GM06990 (cell line): ENCODE data around the gene VTN.
A peak's percentile ranks its signal among the peaks of the same experiment; 100 is the strongest.

Experiments
- DNase-seq: peaks from one replicate; pipeline ENCODE4 v3.0.0-alpha.2; 2011; ENCODE audit not compliant: insufficient read length; ENCODE audit errors: extremely low read depth
- H3K27me3 ChIP-seq: replicated peaks from 2 replicates; pipeline ENCODE4 v1.6.0; 2011; ENCODE audit warnings: low read length; ENCODE audit not compliant: control insufficient read depth, insufficient read depth
- H3K36me3 ChIP-seq: 2 replicates; pipeline ENCODE4 v1.5.1; 2011; ENCODE audit warnings: low read length; ENCODE audit not compliant: control insufficient read depth, insufficient read depth
- H3K4me3 ChIP-seq: replicated peaks from 2 replicates; pipeline ENCODE4 v1.5.1; 2011; ENCODE audit warnings: low read depth, mild to moderate bottlenecking, control low read depth, low read length
- CTCF ChIP-seq: IDR thresholded peaks from 2 replicates; pipeline ENCODE4 v1.5.1; 2011; ENCODE audit warnings: low read length, control low read depth, mild to moderate bottlenecking, inconsistent platforms; ENCODE audit not compliant: insufficient read depth, poor library complexity, severe bottlenecking

Gene VTN

DNA sequence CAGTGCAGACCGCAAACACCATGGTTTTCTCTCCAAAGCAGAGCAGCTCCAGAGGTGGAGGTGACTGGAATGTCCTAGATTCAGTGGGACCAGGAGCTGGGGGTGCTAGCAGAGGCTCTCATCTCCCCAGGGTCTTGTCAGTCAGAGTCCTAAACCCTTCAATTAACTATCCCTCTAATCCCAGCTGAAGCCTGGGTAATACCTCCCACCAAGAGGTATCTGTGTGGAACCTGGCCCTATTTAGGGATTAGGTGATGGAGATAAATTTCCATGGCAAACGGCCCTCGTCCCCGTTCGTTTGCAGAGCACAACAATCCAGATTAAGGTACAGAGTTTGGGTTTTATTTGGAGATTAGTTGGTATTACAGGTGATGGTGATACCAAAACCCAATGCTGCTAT is 6.9 kb downstream of the VTN start:
- Histone ChIP-seq H3K4me3 (no peak overlapping the region), H3K36me3 (peaks cover 22% of the 10 kb centered on the region), H3K27me3 (no peaks in the 10 kb centered on the region)
- TF ChIP-seq CTCF: no peak
- DNase-seq: no peak

- peak overlapping the region; percentile 72 for H3K4me3 ChIP-seq
- no peaks in the 10 kb centered on the region for H3K27me3 ChIP-seq
- TF ChIP-seq CTCF: no peak
- peaks cover 33% of the 10 kb centered on the region for H3K36me3 ChIP-seq
- DNase-seq: no peak
These were observed 12.3 kb downstream of the VTN start for GRCh38 chr17:28357901-28358197.

GRCh38 chr17:28357061-28357900 is 12.8 kb downstream of the VTN start, which contains the start of gene POLDIP2:
POLDIP2 (minus strand) TSS chr17:28357527; CDS start chr17:28357448, 79 bp downstream.
- no peak for TF ChIP-seq CTCF
- DNase-seq: peak; percentile 94
- Histone ChIP-seq H3K36me3 (peaks cover 33% of the 10 kb centered on the region), H3K27me3 (no peaks in the 10 kb centered on the region), H3K4me3 (peak within 1 kb of the TSS; percentile 72)

DNA sequence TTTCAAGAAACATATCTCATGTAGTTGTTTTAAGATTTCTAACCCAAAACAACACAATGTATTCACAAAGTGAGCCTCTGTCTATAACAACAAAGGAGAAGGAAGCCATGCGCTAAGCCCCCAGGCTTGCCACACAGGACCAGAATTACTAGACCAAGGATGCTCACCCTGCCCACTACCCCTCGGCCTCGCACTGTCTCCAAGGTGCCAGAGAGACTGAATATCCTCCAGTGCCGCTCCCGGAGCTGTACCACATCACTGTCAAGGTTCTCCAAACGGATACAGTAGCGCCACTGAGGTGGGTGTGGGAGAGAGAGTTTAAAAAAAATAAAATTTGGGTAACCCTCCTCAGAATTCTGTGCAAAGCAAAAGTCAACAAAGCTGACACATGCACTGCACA is 19.8 kb downstream of the VTN start:
- Histone ChIP-seq H3K36me3 (peaks cover 49% of the 10 kb centered on the region), H3K27me3 (no peaks in the 10 kb centered on the region), H3K4me3 (no peak overlapping the region)
- TF ChIP-seq CTCF: no peak
- no peak for DNase-seq

- Histone ChIP-seq H3K4me3 (no peak overlapping the region), H3K36me3 (peaks cover 46% of the 10 kb centered on the region), H3K27me3 (no peaks in the 10 kb centered on the region)
- no peak for TF ChIP-seq CTCF
- no peak for DNase-seq
These were observed 21.1 kb downstream of the VTN start for GRCh38 chr17:28348979-28349378.
